RPMI7951 (cell line): Measurements from ENCODE around the gene LMAN1. TPM values are rescaled to one million over a fixed set of nuclear protein-coding genes. Genes with fewer than 3 reads are reported as not detected.

Experiments used
- DNase-seq: peaks from one replicate; pipeline ENCODE4 v3.0.0-alpha.2; 2012; ENCODE audit warnings: low read depth
- total RNA-seq: library from RNA; depleted of rRNA; stranded (reverse); fragments of >200 nt; shearing (Covaris generic); gene quantifications from 2 replicates; pipeline ENCODE4 v1.2.3, GENCODE V29; 2014

LMAN1 gene
- total RNA-seq, 1 experiment from 2014 or later: 112 TPM

GRCh38 chr18:59360381-59360780 lies 1.3 kb upstream of the LMAN1 start:
- DNase-seq: no peak

GRCh38 chr18:59359576-59359952 lies 499 bp upstream of the LMAN1 start:
- DNase-seq: no peak

GRCh38 chr18:59358414-59358711 lies 702 bp downstream of the LMAN1 start:
- no peak for DNase-seq

GRCh38 chr18:59357928-59358327 lies 1.1 kb downstream of the LMAN1 start:
- DNase-seq: peak; percentile 61

- DNase-seq: no peak
Measured at GRCh38 chr18:59354731-59355130, 4.3 kb downstream of the LMAN1 start.

- peak; percentile 11 for DNase-seq
Measured at GRCh38 chr18:59353079-59353680, 5.9 kb downstream of the LMAN1 start.

GRCh38 chr18:59352250-59352855 lies 6.7 kb downstream of the LMAN1 start:
- no peak for DNase-seq

- DNase-seq: no peak
Measured at GRCh38 chr18:59345556-59345955, 13.5 kb downstream of the LMAN1 start.

GRCh38 chr18:59344996-59345395 lies 14.1 kb downstream of the LMAN1 start:
- DNase-seq: no peak

- DNase-seq: peak; percentile 37
Measured at GRCh38 chr18:59343926-59344325, 15.1 kb downstream of the LMAN1 start.

- DNase-seq: no peak
Measured at GRCh38 chr18:59340817-59341216, 18.2 kb downstream of the LMAN1 start.

- no peak for DNase-seq
Measured at GRCh38 chr18:59340312-59340711, 18.8 kb downstream of the LMAN1 start.

- DNase-seq: no peak
Measured at GRCh38 chr18:59332986-59333385, 26.1 kb downstream of the LMAN1 start.

GRCh38 chr18:59328683-59329082 lies 30.4 kb downstream of the LMAN1 start:
- DNase-seq: no peak

- DNase-seq: no peak
Measured at GRCh38 chr18:59325965-59326364, 33.1 kb downstream of the LMAN1 start.

- no peak for DNase-seq
Measured at GRCh38 chr18:59324623-59324971, 34.5 kb downstream of the LMAN1 start.

GRCh38 chr18:59323931-59324622 lies 35.0 kb downstream of the LMAN1 start:
- peak; percentile 20 for DNase-seq

- no peak for DNase-seq
Measured at GRCh38 chr18:59318460-59319050, 40.5 kb downstream of the LMAN1 start, which contains the start of gene CPLX4. CPLX4 (minus strand) TSS chr18:59318649; CDS start chr18:59318462, 187 bp downstream.

- no peak for DNase-seq
Measured at GRCh38 chr18:59311631-59312030, 47.4 kb downstream of the LMAN1 start.

- DNase-seq: no peak
Measured at GRCh38 chr18:59308938-59309260, 50.2 kb downstream of the LMAN1 start.

- peak; percentile 57 for DNase-seq
Measured at GRCh38 chr18:59308248-59308937, 50.7 kb downstream of the LMAN1 start.

- no peak for DNase-seq
Measured at GRCh38 chr18:59306640-59307039, 52.4 kb downstream of the LMAN1 start.

- no peak for DNase-seq
Measured at GRCh38 chr18:59305295-59305694, 53.8 kb downstream of the LMAN1 start.
